Measurements from ENCODE around the gene ARHGAP26.

- TF ChIP-seq CTCF (IDR thresholded peaks at IDR 0.05) (no peak), POLR2A (IDR thresholded peaks at IDR 0.05) (no peak)
These were observed 131.5 kb downstream of the ARHGAP26 start for GRCh38 chr5:142901476-142902185.
